Adrenal gland (tissue), 12 donors: ENCODE data around the gene GPC6. TPM values are rescaled to one million over a fixed set of nuclear protein-coding genes. Genes with fewer than 3 reads are reported as not detected.

Source experiments
- DNase-seq, 7 donors: peaks; one replicate each; pipeline ENCODE4 v3.0.0-alpha.2; 2019 to 2020
- H3K27ac ChIP-seq, 5 donors: fragments of 200-600 bp; sonication (generic) in 4 of 5; 1 replicate in 3 of 5; 2 replicates in 2 of 5; pipeline versions ENCODE4 v1.5.1 to v1.8.0; 2016 to 2020; ENCODE audit warnings: mild to moderate bottlenecking in 1 of 5
- H3K27me3 ChIP-seq: fragments of 200-600 bp; 2 replicates; pipeline ENCODE4 v1.8.0; 2021
- H3K36me3 ChIP-seq, 2 donors: fragments of 200-600 bp; replicated peaks in 1 of 2; 1 replicate in 1 of 2; 2 replicates in 1 of 2; pipeline versions ENCODE4 v1.5.1 to v1.8.0; 2018 to 2022
- H3K4me1 ChIP-seq, 2 donors: fragments of 200-600 bp; replicated peaks in 1 of 2; 1 replicate in 1 of 2; 2 replicates in 1 of 2; pipeline versions ENCODE4 v1.5.1 to v1.8.0; 2018 to 2021
- H3K4me3 ChIP-seq, 4 donors: fragments of 200-600 bp; sonication (generic) in 3 of 4; one replicate each; pipeline ENCODE4 v1.5.1; 2016 to 2018
- H3K9me3 ChIP-seq, 3 donors: fragments of 200-600 bp; sonication (generic) in 1 of 3; replicated peaks in 1 of 3; 1 replicate in 2 of 3; 2 replicates in 1 of 3; pipeline versions ENCODE4 v1.5.1 to v1.8.0; 2016 to 2021
- CTCF ChIP-seq, 6 experiments: fragments of 450-650 bp in 4 of 6; fragments of 200-600 bp in 2 of 6; sonication (generic) in 1 of 6; IDR thresholded peaks; 1 replicate in 5 of 6; 2 replicates in 1 of 6; pipeline versions ENCODE4 v1.5.1 to v1.8.0; 2016 to 2021; ENCODE audit warnings: antibody characterized with exemption in 6 of 6, mild to moderate bottlenecking in 2 of 6, moderate library complexity in 1 of 6
- POLR2A ChIP-seq, 2 donors: fragments of 450-650 bp; IDR thresholded peaks; one replicate each; pipeline ENCODE4 v1.6.1; 2017; ENCODE audit warnings: antibody characterized with exemption in 2 of 2, mild to moderate bottlenecking in 2 of 2, moderate library complexity in 1 of 2
- WGBS, 4 donors: extraction: QIAGEN DNeasy Blood & Tissue Kit in 2 of 4; methylation state at CpG; one replicate each; pipeline versions ENCODE4 v1.1.5 to v1.1.7; 2013 to 2017; 5-methylcytosine and 5-hydroxymethylcytosine counted together
- intact Hi-C, 2 donors: fragments of 100-400 bp; cut with DNase I; formaldehyde crosslinking; loops; one replicate each; pipeline versions ENCODE4 v1.14.1 to v1.15.0; 2022 to 2023
- polyA plus RNA-seq, 3 donors: library from polyadenylated mRNA; stranded (reverse); fragments of 200-250 nt in 2 of 3; fragments of 350-450 nt in 1 of 3; fragmentation: Illumina TruSeq in 1 of 3; extraction: RNeasy Lipid Tissue Mini Kit (QIAGEN cat#74804) in 1 of 3; gene quantifications; one replicate each; pipeline ENCODE4 v1.2.3, GENCODE V29; 2013 to 2014
- total RNA-seq, 9 donors: library from RNA; depleted of rRNA in 4 of 9; stranded (reverse); fragments of >200 nt in 4 of 9; fragments of 120-200 nt in 1 of 9; fragmentation: NEBNext Ultra II Directional in 1 of 9; extraction: Animal tissue kit (Norgen Biotek cat#: 25700) in 1 of 9; gene quantifications; one replicate each; pipeline versions ENCODE4 v1.1.0 to v1.2.4, GENCODE V29; 2013 to 2023
- donor health status: healthy with polysubstance abuse.
- donor health status: Bipolar disorder and iron deficiency.
- donor health status: DM: yes; HTN: yes; CAD: no.
- donor health status: DM: no; HTN: no; CAD: no.
- donor health status: DM: no; HTN: no; CAD: no.
- donor health status: DM: yes; HTN: yes; CAD: no.

Gene GPC6
- total and polyA plus RNA-seq, 12 donors: 0.37 to 62.3 (median 2.5) TPM

GRCh38 chr13:93660391-93661063 is 433.9 kb downstream of the GPC6 start:
- H3K4me3 ChIP-seq: no peak overlapping the region
- intact Hi-C loops: no loop called here
- H3K4me1 ChIP-seq: no peaks in the 10 kb centered on the region
- H3K27me3 ChIP-seq: no peaks in the 10 kb centered on the region
- peaks cover 0 to 9% (median 0%) of the 10 kb centered on the region in 3 donors for H3K9me3 ChIP-seq
- TF ChIP-seq POLR2A (IDR thresholded peaks at IDR 0.05) (no peak), CTCF (IDR thresholded peaks at IDR 0.05) (no peak)
- H3K36me3 ChIP-seq: no peaks in the 10 kb centered on the region
- no peak for DNase-seq
- no peak overlapping the region for H3K27ac ChIP-seq

- intact Hi-C loops: no loop called here
- Histone ChIP-seq H3K9me3 (no peaks in the 10 kb centered on the region), H3K4me1 (no peaks in the 10 kb centered on the region), H3K27ac (no peak overlapping the region), H3K27me3 (no peaks in the 10 kb centered on the region), H3K4me3 (no peak overlapping the region), H3K36me3 (no peaks in the 10 kb centered on the region)
- no peak for DNase-seq
- TF ChIP-seq CTCF (IDR thresholded peaks at IDR 0.05) (no peak), POLR2A (IDR thresholded peaks at IDR 0.05) (no peak)
- whole genome bisulfite sequencing, 4 donors: 69 to 87% (median 81%) methylated on average over 2 of the region's 2 CpGs
Measured at GRCh38 chr13:93670866-93671265, 444.3 kb downstream of the GPC6 start.

GRCh38 chr13:93672996-93673395 is 446.4 kb downstream of the GPC6 start:
- WGBS, 4 donors: 68 to 85% (median 75%) methylated on average over 1 of the region's 1 CpG
- no peak overlapping the region for H3K4me3 ChIP-seq
- no peaks in the 10 kb centered on the region for H3K9me3 ChIP-seq
- no peaks in the 10 kb centered on the region for H3K4me1 ChIP-seq
- TF ChIP-seq CTCF (IDR thresholded peaks at IDR 0.05) (no peak), POLR2A (IDR thresholded peaks at IDR 0.05) (no peak)
- intact Hi-C loops: no loop called here
- no peaks in the 10 kb centered on the region for H3K27me3 ChIP-seq
- H3K27ac ChIP-seq: no peak overlapping the region
- no peak for DNase-seq
- H3K36me3 ChIP-seq: no peaks in the 10 kb centered on the region

- TF ChIP-seq POLR2A (IDR thresholded peaks at IDR 0.05) (no peak), CTCF (IDR thresholded peaks at IDR 0.05) (no peak)
- H3K27ac ChIP-seq: no peak overlapping the region
- intact Hi-C loops: no loop called here
- no peak for DNase-seq
- no peaks in the 10 kb centered on the region for H3K9me3 ChIP-seq
- 84 to 89% (median 88%) methylated on average over 3 of the region's 3 CpGs for WGBS, 4 donors
- no peaks in the 10 kb centered on the region for H3K36me3 ChIP-seq
- H3K4me1 ChIP-seq: no peaks in the 10 kb centered on the region
- no peak overlapping the region for H3K4me3 ChIP-seq
- H3K27me3 ChIP-seq: no peaks in the 10 kb centered on the region
Measured at GRCh38 chr13:93673885-93674284, 447.3 kb downstream of the GPC6 start.
